ENCODE measurements around the gene COX7A2. TPM values are rescaled to one million over a fixed set of nuclear protein-coding genes. Genes with fewer than 3 reads are reported as not detected.

COX7A2 gene
- total RNA-seq, 1 experiment from 2014 or later = 707 TPM

DNA sequence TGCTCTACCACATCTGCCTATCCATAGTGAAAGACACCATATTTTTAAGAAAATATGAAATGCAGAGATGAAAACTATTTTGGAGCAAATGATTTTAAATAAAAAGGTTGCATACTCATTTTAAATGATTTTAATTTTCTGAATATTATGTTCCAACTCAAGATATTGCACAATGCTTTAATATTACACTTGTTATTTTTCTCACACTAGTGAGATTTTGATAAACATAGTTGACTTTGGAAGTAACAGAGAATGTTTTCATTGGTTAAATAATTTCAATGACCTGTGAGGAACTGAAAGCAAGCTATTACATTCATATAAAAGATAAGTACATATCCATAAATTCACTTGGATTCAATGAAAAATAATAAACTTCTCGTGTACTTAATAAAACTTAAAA, 48.1 kb upstream of the COX7A2 start:
- DNase-seq (ENCODE audit: low read depth, low spot score) = no peak
- ATAC-seq = no peak
- Histone ChIP-seq H3K27me3 (ENCODE audit: control insufficient read depth, insufficient read depth, low read length) (no peaks in the 10 kb centered on the region), H3K4me1 (ENCODE audit: control insufficient read depth, insufficient read depth, low read length) (no peaks in the 10 kb centered on the region; the same call in 1 of the 2 replicates), H3K9me3 (ENCODE audit: control insufficient read depth, insufficient read depth, low read depth, low read length) (no peaks in the 10 kb centered on the region), H3K4me3 (ENCODE audit: low read depth in 2 of 2, low read length in 2 of 2) (no peak overlapping the region), H3K36me3 (ENCODE audit: control insufficient read depth, insufficient read depth, low read length) (no peaks in the 10 kb centered on the region), H3K27ac (ENCODE audit: low read length) (no peak overlapping the region)
- BruUV-seq (replicated peaks) = no TSS peak
- intact Hi-C loops (cut with micrococcal nuclease; ENCODE audit: unreplicated experiment) (no loop called here), in situ Hi-C loops (cut with HindIII; ENCODE audit: low pct_unique_long_range_greater_than_20kb, low sequenced_read_pairs) (no loop called here)
- TF ChIP-seq, protein P1, sequence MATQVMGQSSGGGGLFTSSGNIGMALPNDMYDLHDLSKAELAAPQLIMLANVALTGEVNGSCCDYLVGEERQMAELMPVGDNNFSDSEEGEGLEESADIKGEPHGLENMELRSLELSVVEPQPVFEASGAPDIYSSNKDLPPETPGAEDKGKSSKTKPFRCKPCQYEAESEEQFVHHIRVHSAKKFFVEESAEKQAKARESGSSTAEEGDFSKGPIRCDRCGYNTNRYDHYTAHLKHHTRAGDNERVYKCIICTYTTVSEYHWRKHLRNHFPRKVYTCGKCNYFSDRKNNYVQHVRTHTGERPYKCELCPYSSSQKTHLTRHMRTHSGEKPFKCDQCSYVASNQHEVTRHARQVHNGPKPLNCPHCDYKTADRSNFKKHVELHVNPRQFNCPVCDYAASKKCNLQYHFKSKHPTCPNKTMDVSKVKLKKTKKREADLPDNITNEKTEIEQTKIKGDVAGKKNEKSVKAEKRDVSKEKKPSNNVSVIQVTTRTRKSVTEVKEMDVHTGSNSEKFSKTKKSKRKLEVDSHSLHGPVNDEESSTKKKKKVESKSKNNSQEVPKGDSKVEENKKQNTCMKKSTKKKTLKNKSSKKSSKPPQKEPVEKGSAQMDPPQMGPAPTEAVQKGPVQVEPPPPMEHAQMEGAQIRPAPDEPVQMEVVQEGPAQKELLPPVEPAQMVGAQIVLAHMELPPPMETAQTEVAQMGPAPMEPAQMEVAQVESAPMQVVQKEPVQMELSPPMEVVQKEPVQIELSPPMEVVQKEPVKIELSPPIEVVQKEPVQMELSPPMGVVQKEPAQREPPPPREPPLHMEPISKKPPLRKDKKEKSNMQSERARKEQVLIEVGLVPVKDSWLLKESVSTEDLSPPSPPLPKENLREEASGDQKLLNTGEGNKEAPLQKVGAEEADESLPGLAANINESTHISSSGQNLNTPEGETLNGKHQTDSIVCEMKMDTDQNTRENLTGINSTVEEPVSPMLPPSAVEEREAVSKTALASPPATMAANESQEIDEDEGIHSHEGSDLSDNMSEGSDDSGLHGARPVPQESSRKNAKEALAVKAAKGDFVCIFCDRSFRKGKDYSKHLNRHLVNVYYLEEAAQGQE (IDR thresholded peaks at IDR 0.05; ENCODE audit: insufficient read depth in 1 of 2, low read depth in 2 of 2, low read length in 1 of 2) = no peak
- no peak for TF ChIP-seq SIN3A (IDR thresholded peaks at IDR 0.05; ENCODE audit: borderline replicate concordance, insufficient read depth, low read depth, low read length)
- no peak for TF ChIP-seq CTCF (IDR thresholded peaks at IDR 0.05)
- TF ChIP-seq TCF7L2 (IDR thresholded peaks at IDR 0.05; ENCODE audit: low read depth, low read length) = no peak
- no peak for TF ChIP-seq POLR2AphosphoS5 (IDR thresholded peaks at IDR 0.05; ENCODE audit: low read depth, low read length)
- ChIA-PET POLR2A (no interaction called here), CTCF (no interaction called here)

DNA sequence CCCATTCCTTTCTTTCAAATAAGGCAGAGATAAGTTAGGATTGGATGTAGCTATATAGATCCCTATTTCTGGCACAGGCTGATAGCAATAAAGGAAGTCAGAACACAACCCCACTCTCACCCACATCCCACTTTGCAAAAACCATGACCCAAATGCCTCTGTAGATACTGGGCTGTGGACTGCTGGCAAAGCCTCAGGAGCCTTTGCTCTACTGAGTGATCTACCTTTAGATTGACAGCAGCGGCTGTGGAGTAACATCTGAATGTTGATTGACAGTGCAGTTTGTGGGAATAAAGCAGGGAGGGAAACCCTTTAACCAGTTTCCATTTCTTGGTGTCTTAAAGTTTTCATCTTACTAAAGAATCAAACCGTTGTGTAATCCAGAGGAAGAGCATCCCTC, 47.7 kb upstream of the COX7A2 start:
- H3K27me3 ChIP-seq (ENCODE audit: control insufficient read depth, insufficient read depth, low read length) = no peaks in the 10 kb centered on the region
- BruUV-seq (replicated peaks) = no TSS peak
- ATAC-seq (no peak), DNase-seq (ENCODE audit: low read depth, low spot score) (no peak)
- H3K4me1 ChIP-seq (ENCODE audit: control insufficient read depth, insufficient read depth, low read length) = no peaks in the 10 kb centered on the region; the same call in 1 of the 2 replicates
- H3K27ac ChIP-seq (ENCODE audit: low read length) = no peak overlapping the region
- intact Hi-C loops (cut with micrococcal nuclease; ENCODE audit: unreplicated experiment) = no loop called here
- H3K4me3 ChIP-seq (ENCODE audit: low read depth in 2 of 2, low read length in 2 of 2) = no peak overlapping the region
- H3K36me3 ChIP-seq (ENCODE audit: control insufficient read depth, insufficient read depth, low read length) = no peaks in the 10 kb centered on the region
- TF ChIP-seq, protein P1 (IDR thresholded peaks at IDR 0.05; ENCODE audit: insufficient read depth in 1 of 2, low read depth in 2 of 2, low read length in 1 of 2) = no peak
- TF ChIP-seq POLR2AphosphoS5 (IDR thresholded peaks at IDR 0.05; ENCODE audit: low read depth, low read length) (no peak), CTCF (IDR thresholded peaks at IDR 0.05) (no peak), TCF7L2 (IDR thresholded peaks at IDR 0.05; ENCODE audit: low read depth, low read length) (no peak), SIN3A (IDR thresholded peaks at IDR 0.05; ENCODE audit: borderline replicate concordance, insufficient read depth, low read depth, low read length) (no peak)
- H3K9me3 ChIP-seq (ENCODE audit: control insufficient read depth, insufficient read depth, low read depth, low read length) = no peaks in the 10 kb centered on the region
- in situ Hi-C loops (cut with HindIII; ENCODE audit: low pct_unique_long_range_greater_than_20kb, low sequenced_read_pairs) = no loop called here
- ChIA-PET POLR2A (no interaction called here), CTCF (no interaction called here)
